K562 (cell line): ENCODE measurements around the gene TERB2. TPM values are rescaled to one million over a fixed set of nuclear protein-coding genes. Genes with fewer than 3 reads are reported as not detected.
A peak's percentile ranks its signal among the peaks of the same experiment; 100 is the strongest.
"Not testable (repeated sequence)": the region's sequence is repeated elsewhere in the genome, so short reads cannot be mapped to it uniquely, and the experiment has no call there.

Source experiments
- ATAC-seq: fragments of 200-7000 bp; cut with Tn5 transposase; 3 replicates; pipeline ENCODE4 v1.9.1; 2020; ENCODE audit warnings: moderate library complexity
- BruUV-seq: library from RNA; stranded (reverse); fragments of 400-500 nt; replicated peaks from 2 replicates; lab custom pipeline; 2021; lab: Mats Ljungman, UMichigan
- CTCF ChIA-PET: fragments of 300-600 bp; formaldehyde crosslinking; extraction: SDS; loops from one replicate; lab custom pipeline; 2021; ENCODE audit warnings: low intra/inter-chr PET ratio; lab: Yijun Ruan, JAX
- POLR2A ChIA-PET: fragments of 300-600, 350-650 bp; sonication (Branson Sonifier 250); formaldehyde crosslinking; extraction: SDS; loops from one replicate; lab custom pipeline; 2021; ENCODE audit warnings: antibody characterized with exemption, inconsistent platforms; lab: Yijun Ruan, JAX
- DNase-seq, 4 experiments: peaks; one replicate each; pipeline versions ENCODE4 v3.0.0 to v3.0.0-alpha.2; 2011 to 2018; ENCODE audit warnings: low spot score in 3 of 4, mixed read lengths in 3 of 4; ENCODE audit errors: extremely low read depth in 1 of 4
- FAIRE-seq: peaks from 2 replicates; lab custom pipeline; 2011; peaks lifted over from hg19 to GRCh38; lab: Jason Lieb, UNC
- H2AFZ ChIP-seq: 2 replicates; pipeline ENCODE4 v1.6.0; 2011; ENCODE audit warnings: low read depth, low read length, control low read depth, inconsistent platforms
- H3K27ac ChIP-seq: fragments of 200-600 bp; 3 replicates; pipeline ENCODE4 v1.8.0; 2011; ENCODE audit warnings: low read depth, mild to moderate bottlenecking, control low read depth, inconsistent platforms, low read length, moderate library complexity, mixed read lengths; ENCODE audit errors: extremely low read depth
- H3K27me3 ChIP-seq, 2 experiments: fragments of 300-600 bp in 1 of 2; 2 replicates in 1 of 2; 3 replicates in 1 of 2; pipeline versions ENCODE4 v1.6.0 to v1.8.0; 2011; ENCODE audit warnings: inconsistent platforms in 2 of 2, low read length in 2 of 2, mild to moderate bottlenecking in 1 of 2, mixed read lengths in 1 of 2, moderate library complexity in 1 of 2; ENCODE audit not compliant: control insufficient read depth in 2 of 2, insufficient read depth in 2 of 2
- H3K36me3 ChIP-seq: fragments of 300-600 bp; 3 replicates; pipeline ENCODE4 v1.8.0; 2011; ENCODE audit warnings: mild to moderate bottlenecking, low read length, inconsistent platforms; ENCODE audit not compliant: control insufficient read depth, insufficient read depth
- H3K4me1 ChIP-seq, 2 experiments: fragments of 200-600 bp in 1 of 2; replicated peaks in 1 of 2; 2 replicates in 1 of 2; 3 replicates in 1 of 2; pipeline versions ENCODE4 v1.5.1 to v1.8.0; 2011; ENCODE audit warnings: inconsistent platforms in 2 of 2, low read length in 2 of 2, mild to moderate bottlenecking in 1 of 2, mixed read lengths in 1 of 2, moderate library complexity in 1 of 2; ENCODE audit not compliant: control insufficient read depth in 2 of 2, insufficient read depth in 2 of 2
- H3K4me2 ChIP-seq: 2 replicates; pipeline ENCODE4 v1.6.1; 2011; ENCODE audit warnings: low read length, control low read depth, inconsistent platforms, mixed read lengths; ENCODE audit not compliant: insufficient read depth
- H3K4me3 ChIP-seq: fragments of 200-600 bp; sonication (generic), shearing (Covaris generic); 2 replicates; pipeline ENCODE4 v1.5.1; 2016; ENCODE audit warnings: control low read depth, inconsistent platforms
- H3K79me2 ChIP-seq: fragments of 200-600 bp; 3 replicates; pipeline ENCODE4 v1.8.0; 2011; ENCODE audit warnings: low read length, inconsistent platforms; ENCODE audit not compliant: control insufficient read depth, insufficient read depth
- H3K9ac ChIP-seq, 2 experiments: 2 replicates each; pipeline versions ENCODE4 v1.6.0 to v1.6.1; 2011; ENCODE audit warnings: low read depth in 2 of 2, low read length in 2 of 2, control low read depth in 1 of 2, inconsistent platforms in 1 of 2, mild to moderate bottlenecking in 1 of 2, mixed read lengths in 1 of 2; ENCODE audit not compliant: insufficient read depth in 1 of 2
- H3K9me1 ChIP-seq: one replicate; pipeline ENCODE4 v1.6.0; 2011; ENCODE audit warnings: inconsistent platforms, mild to moderate bottlenecking, low read length, moderate library complexity; ENCODE audit not compliant: control insufficient read depth, insufficient read depth
- H3K9me3 ChIP-seq: replicated peaks from 2 replicates; pipeline ENCODE4 v1.5.1; 2011; ENCODE audit warnings: low read depth, low read length, inconsistent platforms; ENCODE audit not compliant: control insufficient read depth, insufficient read depth
- H4K20me1 ChIP-seq: replicated peaks from 2 replicates; pipeline ENCODE4 v1.6.1; 2011; ENCODE audit warnings: low read length, inconsistent platforms, mixed read lengths; ENCODE audit not compliant: control insufficient read depth, insufficient read depth
- CEBPG ChIP-seq, 3 experiments: fragments of 200-800 bp in 1 of 3; sonication (Bioruptor generic) in 1 of 3; sonication (generic) in 1 of 3; formaldehyde crosslinking in 1 of 3; IDR thresholded peaks in 2 of 3; conservative IDR thresholded peaks in 1 of 3; 2 replicates each; pipeline versions ENCODE4 v1.6.1 to v1.8.0; 2016 to 2022; ENCODE audit warnings: missing compliant biosample characterization in 2 of 3, missing genetic modification characterization in 2 of 3, mild to moderate bottlenecking in 1 of 3, missing genetic modification reagents in 1 of 3
- WGBS: fragments of 100-300 bp; shearing (Covaris generic); methylation state at CpG from one replicate; pipeline ENCODE4 v1.1.6; 2016; ENCODE audit warnings: low coverage, mixed read lengths; ENCODE audit not compliant: insufficient coverage; ENCODE audit errors: missing lambda C conversion rate; 5-methylcytosine and 5-hydroxymethylcytosine counted together
- in situ Hi-C: fragments of 300-500 bp; cut with MboI; formaldehyde crosslinking; loops from 4 replicates; pipeline ENCODE4 v1.15.0; 2018; ENCODE audit warnings: inconsistent platforms, mixed read lengths
- intact Hi-C: fragments of 100-400 bp; cut with micrococcal nuclease; formaldehyde crosslinking; loops from 2 replicates; pipeline ENCODE4 v1.14.2; 2022
- polyA plus RNA-seq, 8 experiments: library from polyadenylated mRNA; depleted of rRNA in 4 of 8; stranded (reverse) in 5 of 8; unstranded in 3 of 8; fragments of >200 nt; fragmentation: Nextera tagmentation in 2 of 8; fragmentation: Illumina TruSeq in 1 of 8; extraction: Ambion mirVana in 2 of 8; extraction: Trizol in 1 of 8; gene quantifications; 2 replicates each; pipeline versions ENCODE4 v1.2.1 to v1.2.3, GENCODE V29; 2011 to 2014; ENCODE audit warnings: inconsistent platforms in 1 of 8, missing spikeins in 1 of 8
- total RNA-seq, 7 experiments: library from RNA; depleted of rRNA in 6 of 7; stranded (reverse); fragments of >200 nt in 6 of 7; fragmentation: Illumina TruSeq in 2 of 7; extraction: Trizol in 2 of 7; gene quantifications; 2 replicates each; pipeline versions ENCODE4 v1.2.1 to v1.2.3, GENCODE V29; 2011 to 2021; ENCODE audit warnings: low replicate concordance in 1 of 7
- TF ChIP-seq, protein P1 (sequence below): sonication (generic); IDR thresholded peaks from 2 replicates; pipeline ENCODE4 v1.6.1; 2016
- TF ChIP-seq, protein P2 (sequence below), 2 experiments: fragments of 450-650 bp in 1 of 2; sonication (generic) in 1 of 2; formaldehyde crosslinking in 1 of 2; IDR thresholded peaks in 1 of 2; conservative IDR thresholded peaks in 1 of 2; 2 replicates each; pipeline versions ENCODE4 v1.6.1 to v1.8.1; 2016 to 2023; ENCODE audit warnings: mild to moderate bottlenecking in 2 of 2, moderate library complexity in 2 of 2, inconsistent platforms in 1 of 2, missing genetic modification reagents in 1 of 2

The TERB2 gene
- total and polyA plus RNA-seq, 9 of the 15 experiments (the other 6 are each of a cell fraction or from before 2014, with no cell fraction given), result not detected

DNA sequence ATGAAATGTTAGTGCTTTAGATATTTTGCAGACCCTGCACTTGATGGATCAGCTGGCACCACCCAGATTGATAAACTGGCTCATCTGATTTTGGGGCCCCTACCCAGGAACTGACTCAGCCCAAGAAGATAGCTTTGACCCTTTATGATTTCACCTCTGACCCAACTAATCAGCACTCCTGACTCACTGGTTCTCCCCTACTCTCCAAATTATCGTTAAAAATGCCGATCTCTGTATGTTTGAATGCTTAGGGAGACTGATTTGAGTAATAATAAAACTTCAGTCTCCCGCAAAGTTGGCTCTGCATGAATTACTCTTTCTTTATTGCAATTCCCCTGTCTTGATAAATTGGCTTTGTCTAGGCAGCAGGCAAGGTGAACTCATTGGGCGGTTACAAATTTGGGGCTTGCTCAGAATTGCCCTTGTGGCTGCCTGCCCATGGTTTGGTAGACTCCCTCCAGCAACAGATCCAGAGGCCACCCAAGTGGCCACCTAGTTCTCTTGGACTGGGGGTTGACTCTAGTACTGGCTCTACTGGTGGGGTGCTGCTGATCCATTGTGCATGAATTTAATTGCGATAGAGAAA, 48.2 kb downstream of the TERB2 start:
- BruUV-seq, H4K20me1 ChIP-seq, H3K4me3 ChIP-seq, H3K36me3 ChIP-seq, H3K79me2 ChIP-seq, H2AFZ ChIP-seq, DNase-seq, H3K27me3 ChIP-seq, intact Hi-C loops, H3K4me1 ChIP-seq, H3K4me2 ChIP-seq, H3K9me1 ChIP-seq, H3K27ac ChIP-seq, in situ Hi-C loops, H3K9ac ChIP-seq, CTCF ChIA-PET, FAIRE-seq, H3K9me3 ChIP-seq, ATAC-seq: not testable (repeated sequence)
- 16% methylated on average over 5 of the region's 5 CpGs for WGBS
- POLR2A ChIA-PET, result interaction anchor here (1.7 kb wide), 1 partner anchor 13 kb away, joined by 4 read pairs; no protein-coding TSS in a partner anchor

DNA sequence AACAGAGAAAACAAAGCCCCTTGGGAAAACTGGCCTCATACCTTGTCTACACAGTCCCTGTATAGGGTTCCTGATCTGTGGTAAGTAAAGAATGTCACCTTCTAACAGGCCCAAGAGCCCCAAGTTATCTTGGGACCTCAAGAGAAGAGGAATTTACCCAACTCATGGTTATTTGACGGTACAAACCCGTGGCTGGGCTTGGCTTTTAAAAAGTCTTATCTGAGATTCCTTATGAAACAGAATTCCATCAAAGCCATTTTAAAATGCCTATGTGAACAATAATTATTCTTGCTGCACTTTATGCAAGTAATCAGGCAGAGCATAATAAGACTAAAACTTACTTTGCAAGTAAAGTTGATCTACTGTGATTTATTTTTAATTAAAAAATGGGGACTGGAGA, 52.6 kb downstream of the TERB2 start:
- intact Hi-C loops, result no loop called here
- in situ Hi-C loops, result no loop called here
- DNase-seq (no peak), ATAC-seq (no peak)
- Histone ChIP-seq H3K9ac (no peak overlapping the region), H3K79me2 (no peaks in the 10 kb centered on the region), H3K27me3 (peaks cover 3 to 4% of the 10 kb centered on the region in 2 experiments; a peak in 3 of 5 replicates), H3K9me3 (0 out of 2 replicates have a peak, but pooled peaks cover 3% of the 10 kb centered on the region), H3K4me3 (no peak overlapping the region), H4K20me1 (no peaks in the 10 kb centered on the region)
- TF ChIP-seq, protein P1, sequence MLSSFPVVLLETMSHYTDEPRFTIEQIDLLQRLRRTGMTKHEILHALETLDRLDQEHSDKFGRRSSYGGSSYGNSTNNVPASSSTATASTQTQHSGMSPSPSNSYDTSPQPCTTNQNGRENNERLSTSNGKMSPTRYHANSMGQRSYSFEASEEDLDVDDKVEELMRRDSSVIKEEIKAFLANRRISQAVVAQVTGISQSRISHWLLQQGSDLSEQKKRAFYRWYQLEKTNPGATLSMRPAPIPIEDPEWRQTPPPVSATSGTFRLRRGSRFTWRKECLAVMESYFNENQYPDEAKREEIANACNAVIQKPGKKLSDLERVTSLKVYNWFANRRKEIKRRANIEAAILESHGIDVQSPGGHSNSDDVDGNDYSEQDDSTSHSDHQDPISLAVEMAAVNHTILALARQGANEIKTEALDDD, result no peak
- TF ChIP-seq CEBPG (CRISPR knock-in tag; IDR thresholded peaks at IDR 0.05), result no peak
- TF ChIP-seq CEBPG (tag; conservative IDR thresholded peaks at IDR 0.05 in 1 of 2, IDR thresholded peaks at IDR 0.05 in 1 of 2), result 0 out of 4 replicates have a peak, but pooled peaks of 1 of the 2 experiments have one; percentile 1
- TF ChIP-seq, protein P2, sequence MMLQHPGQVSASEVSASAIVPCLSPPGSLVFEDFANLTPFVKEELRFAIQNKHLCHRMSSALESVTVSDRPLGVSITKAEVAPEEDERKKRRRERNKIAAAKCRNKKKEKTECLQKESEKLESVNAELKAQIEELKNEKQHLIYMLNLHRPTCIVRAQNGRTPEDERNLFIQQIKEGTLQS (IDR thresholded peaks at IDR 0.05), result 0 out of 2 replicates have a peak, but pooled peaks have one; percentile 2
- TF ChIP-seq, protein P2 (CRISPR knock-in tag; conservative IDR thresholded peaks at IDR 0.05), result no peak
- TF ChIP-seq, all 486 proteins: peak for 2
- ChIA-PET POLR2A (no interaction called here), CTCF (no interaction called here)
- Histone ChIP-seq H2AFZ (no peak overlapping the region), H3K4me2 (no peak overlapping the region), H3K27ac (no peak overlapping the region), H3K36me3 (no peaks in the 10 kb centered on the region), H3K4me1 (no peaks in the 10 kb centered on the region), H3K9me1 (no peaks in the 10 kb centered on the region)
- no TSS peak for BruUV-seq
- FAIRE-seq, result no peak
- 0% methylated on average over 2 of the region's 2 CpGs for WGBS

DNA sequence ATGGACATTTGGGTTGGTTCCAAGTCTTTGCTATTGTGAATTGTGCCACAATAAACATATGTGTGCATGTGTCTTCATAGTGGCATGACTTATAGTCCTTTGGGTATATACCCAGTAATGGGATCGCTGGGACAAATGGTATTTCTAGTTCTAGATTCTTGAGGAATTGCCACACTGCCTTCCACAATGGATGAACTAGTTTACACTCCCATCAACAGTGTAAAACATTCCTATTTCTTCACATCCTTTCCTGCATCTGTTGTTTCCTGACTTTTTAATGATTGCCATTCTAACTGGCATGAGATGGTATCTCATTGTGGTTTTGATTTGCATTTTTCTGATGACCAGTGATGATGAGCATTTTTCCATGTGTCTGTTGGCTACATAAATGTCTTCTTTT, 58.6 kb downstream of the TERB2 start:
- POLR2A ChIA-PET, DNase-seq, BruUV-seq, in situ Hi-C loops, H3K4me1 ChIP-seq, H3K9ac ChIP-seq, H3K9me3 ChIP-seq, H2AFZ ChIP-seq, FAIRE-seq, H4K20me1 ChIP-seq, H3K36me3 ChIP-seq, intact Hi-C loops, H3K79me2 ChIP-seq, H3K4me3 ChIP-seq, ATAC-seq, H3K4me2 ChIP-seq, CTCF ChIA-PET, H3K27me3 ChIP-seq, H3K9me1 ChIP-seq, H3K27ac ChIP-seq: not testable (repeated sequence)
- WGBS, result 17% methylated on average over 1 of the region's 1 CpG
